Stimulated activated CD4-positive, alpha-beta T cell treated with anti-CD3 and anti-CD28 coated beads, Interleukin-1b, Interleukin-23, amount 100 ng/mL, for 48 hours (primary cell): ENCODE measurements around the gene CLIP1.
A peak's percentile ranks its signal among the peaks of the same experiment; 100 is the strongest.
"Not testable (repeated sequence)": the region's sequence is repeated elsewhere in the genome, so short reads cannot be mapped to it uniquely, and the experiment has no call there.

ENCODE experiments used
- DNase-seq: peaks from one replicate; pipeline ENCODE4 v3.0.0-alpha.2; 2020

Gene CLIP1

GRCh38 chr12:122421821-122422729 lies at the start of gene CLIP1:
CLIP1 (minus strand) TSS chr12:122422669; CDS start chr12:122380452, 42,217 bp downstream.
- peak; percentile 50 for DNase-seq

GRCh38 chr12:122471324-122472226 lies 49.1 kb upstream of the CLIP1 start:
- DNase-seq: no peak

GRCh38 chr12:122470576-122470975 lies 48.1 kb upstream of the CLIP1 start:
- DNase-seq: not testable (repeated sequence)

GRCh38 chr12:122469856-122470255 lies 47.4 kb upstream of the CLIP1 start:
- DNase-seq: not testable (repeated sequence)

GRCh38 chr12:122467983-122468382 lies 45.5 kb upstream of the CLIP1 start:
- DNase-seq: no peak

GRCh38 chr12:122464317-122465042 lies 42.0 kb upstream of the CLIP1 start:
- DNase-seq: not testable (repeated sequence)

GRCh38 chr12:122460641-122461040 lies 38.2 kb upstream of the CLIP1 start:
- no peak for DNase-seq

GRCh38 chr12:122460061-122460460 lies 37.6 kb upstream of the CLIP1 start:
- DNase-seq: no peak

- no peak for DNase-seq
Observed at GRCh38 chr12:122459211-122459610, 36.7 kb upstream of the CLIP1 start.

- no peak for DNase-seq
Observed at GRCh38 chr12:122458105-122459035, 35.9 kb upstream of the CLIP1 start.

- DNase-seq: no peak
Observed at GRCh38 chr12:122457627-122458026, 35.2 kb upstream of the CLIP1 start.

- no peak for DNase-seq
Observed at GRCh38 chr12:122454739-122455138, 32.3 kb upstream of the CLIP1 start.

GRCh38 chr12:122454250-122454721 lies 31.8 kb upstream of the CLIP1 start:
- no peak for DNase-seq

- no peak for DNase-seq
Observed at GRCh38 chr12:122452701-122453285, 30.3 kb upstream of the CLIP1 start.

GRCh38 chr12:122449317-122449716 lies 26.8 kb upstream of the CLIP1 start:
- peak; percentile 25 for DNase-seq

GRCh38 chr12:122447825-122448224 lies 25.4 kb upstream of the CLIP1 start:
- not testable (repeated sequence) for DNase-seq

GRCh38 chr12:122446390-122446789 lies 23.9 kb upstream of the CLIP1 start:
- DNase-seq: not testable (repeated sequence)

- DNase-seq: not testable (repeated sequence)
Observed at GRCh38 chr12:122444071-122444470, 21.6 kb upstream of the CLIP1 start.

GRCh38 chr12:122438822-122439221 lies 16.4 kb upstream of the CLIP1 start:
- not testable (repeated sequence) for DNase-seq

GRCh38 chr12:122437656-122438121 lies 15.2 kb upstream of the CLIP1 start:
- no peak for DNase-seq

GRCh38 chr12:122435186-122435585 lies 12.7 kb upstream of the CLIP1 start:
- DNase-seq: no peak
